ENCODE measurements around the gene PSMB4. TPM values are rescaled to one million over a fixed set of nuclear protein-coding genes. Genes with fewer than 3 reads are reported as not detected.

Gene PSMB4
- total and polyA plus RNA-seq, 2 experiments from 2014 or later, result 348 to 417 TPM

DNA sequence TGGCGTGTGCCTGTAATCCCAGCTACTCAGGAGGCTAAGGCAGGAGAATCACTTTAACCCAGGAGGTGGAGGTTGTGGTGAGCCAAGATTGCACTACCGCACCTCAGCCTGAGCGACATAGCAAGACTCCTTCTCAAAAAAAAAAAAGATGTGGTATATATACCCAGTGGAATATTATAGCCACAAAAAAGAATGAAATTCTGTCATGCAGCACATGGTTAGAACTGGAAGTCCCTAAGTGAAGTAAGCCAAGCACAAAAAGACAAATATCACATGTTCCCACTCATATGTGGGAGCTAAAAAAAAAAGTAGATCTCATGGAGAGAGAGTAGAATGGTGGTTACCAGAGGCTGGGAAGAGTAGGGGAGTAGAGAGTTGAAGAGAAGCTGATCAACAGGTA, 18.7 kb downstream of the PSMB4 start:
- H3K9me3 Mint-ChIP-seq, result no peaks in the 10 kb centered on the region
- TF ChIP-seq, protein P1, sequence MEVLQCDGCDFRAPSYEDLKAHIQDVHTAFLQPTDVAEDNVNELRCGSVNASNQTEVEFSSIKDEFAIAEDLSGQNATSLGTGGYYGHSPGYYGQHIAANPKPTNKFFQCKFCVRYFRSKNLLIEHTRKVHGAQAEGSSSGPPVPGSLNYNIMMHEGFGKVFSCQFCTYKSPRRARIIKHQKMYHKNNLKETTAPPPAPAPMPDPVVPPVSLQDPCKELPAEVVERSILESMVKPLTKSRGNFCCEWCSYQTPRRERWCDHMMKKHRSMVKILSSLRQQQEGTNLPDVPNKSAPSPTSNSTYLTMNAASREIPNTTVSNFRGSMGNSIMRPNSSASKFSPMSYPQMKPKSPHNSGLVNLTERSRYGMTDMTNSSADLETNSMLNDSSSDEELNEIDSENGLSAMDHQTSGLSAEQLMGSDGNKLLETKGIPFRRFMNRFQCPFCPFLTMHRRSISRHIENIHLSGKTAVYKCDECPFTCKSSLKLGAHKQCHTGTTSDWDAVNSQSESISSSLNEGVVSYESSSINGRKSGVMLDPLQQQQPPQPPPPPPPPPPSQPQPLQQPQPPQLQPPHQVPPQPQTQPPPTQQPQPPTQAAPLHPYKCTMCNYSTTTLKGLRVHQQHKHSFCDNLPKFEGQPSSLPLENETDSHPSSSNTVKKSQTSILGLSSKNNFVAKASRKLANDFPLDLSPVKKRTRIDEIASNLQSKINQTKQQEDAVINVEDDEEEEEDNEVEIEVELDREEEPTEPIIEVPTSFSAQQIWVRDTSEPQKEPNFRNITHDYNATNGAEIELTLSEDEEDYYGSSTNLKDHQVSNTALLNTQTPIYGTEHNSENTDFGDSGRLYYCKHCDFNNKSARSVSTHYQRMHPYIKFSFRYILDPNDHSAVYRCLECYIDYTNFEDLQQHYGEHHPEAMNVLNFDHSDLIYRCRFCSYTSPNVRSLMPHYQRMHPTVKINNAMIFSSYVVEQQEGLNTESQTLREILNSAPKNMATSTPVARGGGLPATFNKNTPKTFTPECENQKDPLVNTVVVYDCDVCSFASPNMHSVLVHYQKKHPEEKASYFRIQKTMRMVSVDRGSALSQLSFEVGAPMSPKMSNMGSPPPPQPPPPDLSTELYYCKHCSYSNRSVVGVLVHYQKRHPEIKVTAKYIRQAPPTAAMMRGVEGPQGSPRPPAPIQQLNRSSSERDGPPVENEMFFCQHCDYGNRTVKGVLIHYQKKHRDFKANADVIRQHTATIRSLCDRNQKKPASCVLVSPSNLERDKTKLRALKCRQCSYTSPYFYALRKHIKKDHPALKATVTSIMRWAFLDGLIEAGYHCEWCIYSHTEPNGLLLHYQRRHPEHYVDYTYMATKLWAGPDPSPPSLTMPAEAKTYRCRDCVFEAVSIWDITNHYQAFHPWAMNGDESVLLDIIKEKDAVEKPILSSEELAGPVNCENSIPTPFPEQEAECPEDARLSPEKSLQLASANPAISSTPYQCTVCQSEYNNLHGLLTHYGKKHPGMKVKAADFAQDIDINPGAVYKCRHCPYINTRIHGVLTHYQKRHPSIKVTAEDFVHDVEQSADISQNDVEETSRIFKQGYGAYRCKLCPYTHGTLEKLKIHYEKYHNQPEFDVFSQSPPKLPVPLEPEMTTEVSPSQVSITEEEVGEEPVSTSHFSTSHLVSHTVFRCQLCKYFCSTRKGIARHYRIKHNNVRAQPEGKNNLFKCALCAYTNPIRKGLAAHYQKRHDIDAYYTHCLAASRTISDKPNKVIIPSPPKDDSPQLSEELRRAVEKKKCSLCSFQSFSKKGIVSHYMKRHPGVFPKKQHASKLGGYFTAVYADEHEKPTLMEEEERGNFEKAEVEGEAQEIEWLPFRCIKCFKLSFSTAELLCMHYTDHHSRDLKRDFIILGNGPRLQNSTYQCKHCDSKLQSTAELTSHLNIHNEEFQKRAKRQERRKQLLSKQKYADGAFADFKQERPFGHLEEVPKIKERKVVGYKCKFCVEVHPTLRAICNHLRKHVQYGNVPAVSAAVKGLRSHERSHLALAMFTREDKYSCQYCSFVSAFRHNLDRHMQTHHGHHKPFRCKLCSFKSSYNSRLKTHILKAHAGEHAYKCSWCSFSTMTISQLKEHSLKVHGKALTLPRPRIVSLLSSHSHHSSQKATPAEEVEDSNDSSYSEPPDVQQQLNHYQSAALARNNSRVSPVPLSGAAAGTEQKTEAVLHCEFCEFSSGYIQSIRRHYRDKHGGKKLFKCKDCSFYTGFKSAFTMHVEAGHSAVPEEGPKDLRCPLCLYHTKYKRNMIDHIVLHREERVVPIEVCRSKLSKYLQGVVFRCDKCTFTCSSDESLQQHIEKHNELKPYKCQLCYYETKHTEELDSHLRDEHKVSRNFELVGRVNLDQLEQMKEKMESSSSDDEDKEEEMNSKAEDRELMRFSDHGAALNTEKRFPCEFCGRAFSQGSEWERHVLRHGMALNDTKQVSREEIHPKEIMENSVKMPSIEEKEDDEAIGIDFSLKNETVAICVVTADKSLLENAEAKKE (CRISPR knock-in tag; IDR thresholded peaks at IDR 0.05), result no peak
- TF ChIP-seq JUNB (IDR thresholded peaks at IDR 0.05; ENCODE audit: unreplicated experiment), result no peak
- TF ChIP-seq EZH2 (IDR thresholded peaks at IDR 0.05; ENCODE audit: low read depth, unreplicated experiment), result no peak
- TF ChIP-seq, protein P2, sequence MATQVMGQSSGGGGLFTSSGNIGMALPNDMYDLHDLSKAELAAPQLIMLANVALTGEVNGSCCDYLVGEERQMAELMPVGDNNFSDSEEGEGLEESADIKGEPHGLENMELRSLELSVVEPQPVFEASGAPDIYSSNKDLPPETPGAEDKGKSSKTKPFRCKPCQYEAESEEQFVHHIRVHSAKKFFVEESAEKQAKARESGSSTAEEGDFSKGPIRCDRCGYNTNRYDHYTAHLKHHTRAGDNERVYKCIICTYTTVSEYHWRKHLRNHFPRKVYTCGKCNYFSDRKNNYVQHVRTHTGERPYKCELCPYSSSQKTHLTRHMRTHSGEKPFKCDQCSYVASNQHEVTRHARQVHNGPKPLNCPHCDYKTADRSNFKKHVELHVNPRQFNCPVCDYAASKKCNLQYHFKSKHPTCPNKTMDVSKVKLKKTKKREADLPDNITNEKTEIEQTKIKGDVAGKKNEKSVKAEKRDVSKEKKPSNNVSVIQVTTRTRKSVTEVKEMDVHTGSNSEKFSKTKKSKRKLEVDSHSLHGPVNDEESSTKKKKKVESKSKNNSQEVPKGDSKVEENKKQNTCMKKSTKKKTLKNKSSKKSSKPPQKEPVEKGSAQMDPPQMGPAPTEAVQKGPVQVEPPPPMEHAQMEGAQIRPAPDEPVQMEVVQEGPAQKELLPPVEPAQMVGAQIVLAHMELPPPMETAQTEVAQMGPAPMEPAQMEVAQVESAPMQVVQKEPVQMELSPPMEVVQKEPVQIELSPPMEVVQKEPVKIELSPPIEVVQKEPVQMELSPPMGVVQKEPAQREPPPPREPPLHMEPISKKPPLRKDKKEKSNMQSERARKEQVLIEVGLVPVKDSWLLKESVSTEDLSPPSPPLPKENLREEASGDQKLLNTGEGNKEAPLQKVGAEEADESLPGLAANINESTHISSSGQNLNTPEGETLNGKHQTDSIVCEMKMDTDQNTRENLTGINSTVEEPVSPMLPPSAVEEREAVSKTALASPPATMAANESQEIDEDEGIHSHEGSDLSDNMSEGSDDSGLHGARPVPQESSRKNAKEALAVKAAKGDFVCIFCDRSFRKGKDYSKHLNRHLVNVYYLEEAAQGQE (IDR thresholded peaks at IDR 0.05; ENCODE audit: unreplicated experiment), result no peak
- TF ChIP-seq CREB1 (CRISPR knock-in tag; IDR thresholded peaks at IDR 0.05; ENCODE audit: low read depth), result no peak
- no peak for TF ChIP-seq ZNF331 (CRISPR knock-in tag; IDR thresholded peaks at IDR 0.05; ENCODE audit: low read depth)
- H3F3A ChIP-seq (replicated peaks; ENCODE audit: low read depth), result no peaks in the 10 kb centered on the region; the same call in 1 of the 2 replicates
- DNase-seq (ENCODE audit: low spot score), result no peak
- H3K4me1 Mint-ChIP-seq, result no peaks in the 10 kb centered on the region
- no peaks in the 10 kb centered on the region for H3K4me1 ChIP-seq (ENCODE audit: insufficient read depth)
- H3K27ac Mint-ChIP-seq, result no peak overlapping the region
- H3K36me3 ChIP-seq (ENCODE audit: insufficient read depth), result peaks cover 28% of the 10 kb centered on the region
- H3K4me2 ChIP-seq, result no peak overlapping the region
- H3K4me3 Mint-ChIP-seq, result no peak overlapping the region
- peaks cover 73% of the 10 kb centered on the region for H3K36me3 Mint-ChIP-seq (ENCODE audit: low read depth)
- no peaks in the 10 kb centered on the region for H3K27me3 ChIP-seq (ENCODE audit: insufficient read depth)
- peaks cover 5% of the 10 kb centered on the region for H3K27me3 Mint-ChIP-seq (ENCODE audit: insufficient read depth, low read depth, poor library complexity)
- no peaks in the 10 kb centered on the region for H3K9me2 ChIP-seq (ENCODE audit: insufficient read depth)
- H2AFZ ChIP-seq, result no peak overlapping the region
- no peak overlapping the region for H3K27ac ChIP-seq (ENCODE audit: low read depth)
- H3K79me2 ChIP-seq (replicated peaks; ENCODE audit: insufficient read depth), result no peaks in the 10 kb centered on the region
- ATAC-seq, result no peak
- no peak overlapping the region for H3K4me3 ChIP-seq
- H4K20me1 ChIP-seq (replicated peaks; ENCODE audit: insufficient read depth), result peaks cover 15% of the 10 kb centered on the region

Data from GM23338 (cell line).